AG20443 (cell line): Measurements from ENCODE around the gene IP6K3.
A peak's percentile ranks its signal among the peaks of the same experiment; 100 is the strongest.

Experiments
- DNase-seq: peaks from one replicate; pipeline ENCODE4 v3.0.0; 2012; ENCODE audit warnings: low spot score, mixed read lengths

Gene IP6K3

GRCh38 chr6:33688451-33689147 is 58.1 kb downstream of the IP6K3 start:
- no peak for DNase-seq

- no peak for DNase-seq
These were observed 58.7 kb downstream of the IP6K3 start for GRCh38 chr6:33688006-33688405.

- DNase-seq = no peak
These were observed 59.4 kb downstream of the IP6K3 start for GRCh38 chr6:33686981-33687975.

- no peak for DNase-seq
These were observed 60.3 kb downstream of the IP6K3 start for GRCh38 chr6:33686225-33686924.

GRCh38 chr6:33685411-33686224 is 61.1 kb downstream of the IP6K3 start:
- no peak for DNase-seq

GRCh38 chr6:33684983-33685382 is 61.7 kb downstream of the IP6K3 start:
- no peak for DNase-seq

- no peak for DNase-seq
These were observed 62.2 kb downstream of the IP6K3 start for GRCh38 chr6:33684428-33684896.

GRCh38 chr6:33683576-33684427 is 62.9 kb downstream of the IP6K3 start:
- DNase-seq = no peak

- no peak for DNase-seq
These were observed 63.6 kb downstream of the IP6K3 start for GRCh38 chr6:33683051-33683571.

- DNase-seq = no peak
These were observed 64.4 kb downstream of the IP6K3 start for GRCh38 chr6:33682341-33682740.

- DNase-seq = no peak
These were observed 66.9 kb downstream of the IP6K3 start for GRCh38 chr6:33679761-33680160.

GRCh38 chr6:33678932-33679490 is 67.7 kb downstream of the IP6K3 start:
- no peak for DNase-seq

GRCh38 chr6:33678233-33678931 is 68.3 kb downstream of the IP6K3 start:
- no peak for DNase-seq

GRCh38 chr6:33677689-33678088 is 69.0 kb downstream of the IP6K3 start:
- DNase-seq = no peak

GRCh38 chr6:33677143-33677660 is 69.5 kb downstream of the IP6K3 start:
- DNase-seq = peak; percentile 79

- DNase-seq = no peak
These were observed 70.1 kb downstream of the IP6K3 start for GRCh38 chr6:33676416-33677142.

GRCh38 chr6:33675968-33676367 is 70.7 kb downstream of the IP6K3 start:
- DNase-seq = no peak

- DNase-seq = no peak
These were observed 72.9 kb downstream of the IP6K3 start for GRCh38 chr6:33673851-33674250.
